HepG2 (cell line): ENCODE measurements around the gene RNF168. TPM values are rescaled to one million over a fixed set of nuclear protein-coding genes. Genes with fewer than 3 reads are reported as not detected.

Experiments used
- ATAC-seq: fragments of 200-7000 bp; cut with Tn5 transposase; 3 replicates; pipeline ENCODE4 v1.9.1; 2020; ENCODE audit warnings: mild to moderate bottlenecking, moderate library complexity
- BruUV-seq: library from RNA; stranded (reverse); fragments of 400-500 nt; replicated peaks from 2 replicates; lab custom pipeline; 2021; lab: Mats Ljungman, UMichigan
- CTCF ChIA-PET: fragments of 300-600 bp; formaldehyde crosslinking; extraction: SDS; loops from one replicate; lab custom pipeline; 2021; ENCODE audit warnings: low total read pairs, inconsistent platforms, low intra/inter-chr PET ratio; lab: Yijun Ruan, JAX
- POLR2A ChIA-PET: fragments of 350-600 bp; sonication (Branson Sonifier 250); formaldehyde crosslinking; loops from one replicate; lab custom pipeline; 2020; ENCODE audit warnings: antibody characterized with exemption, inconsistent platforms; lab: Yijun Ruan, JAX
- DNase-seq: peaks from one replicate; pipeline ENCODE4 v3.0.0-alpha.2; 2015; ENCODE audit warnings: low spot score
- FAIRE-seq: peaks from 3 replicates; lab custom pipeline; 2011; peaks lifted over from hg19 to GRCh38; lab: Jason Lieb, UNC
- H2AFZ ChIP-seq: one replicate; pipeline ENCODE4 v1.6.1; 2011; ENCODE audit warnings: low read length, inconsistent platforms
- H3K27ac ChIP-seq: fragments of 300-600 bp; 3 replicates; pipeline ENCODE4 v1.8.0; 2011; ENCODE audit warnings: mixed run types, mild to moderate bottlenecking, mixed read lengths, low read length, inconsistent platforms; ENCODE audit not compliant: insufficient read depth; ENCODE audit errors: extremely low read length
- H3K27me3 ChIP-seq, 2 experiments: fragments of 200-600 bp in 1 of 2; 2 replicates in 1 of 2; 3 replicates in 1 of 2; pipeline versions ENCODE4 v1.6.0 to v1.8.0; 2011; ENCODE audit warnings: low read length in 2 of 2, mild to moderate bottlenecking in 2 of 2, moderate library complexity in 2 of 2, inconsistent platforms in 1 of 2; ENCODE audit not compliant: insufficient read depth in 2 of 2, control insufficient read depth in 1 of 2
- H3K36me3 ChIP-seq, 2 experiments: fragments of 200-600 bp in 1 of 2; replicated peaks in 1 of 2; 2 replicates in 1 of 2; 3 replicates in 1 of 2; pipeline versions ENCODE4 v1.5.1 to v1.8.0; 2011; ENCODE audit warnings: low read length in 2 of 2, inconsistent platforms in 1 of 2; ENCODE audit not compliant: insufficient read depth in 2 of 2, control insufficient read depth in 1 of 2
- H3K4me1 ChIP-seq: 2 replicates; pipeline ENCODE4 v1.5.1; 2012; ENCODE audit warnings: low read length, inconsistent platforms; ENCODE audit not compliant: insufficient read depth
- H3K4me2 ChIP-seq: 2 replicates; pipeline ENCODE4 v1.6.0; 2011; ENCODE audit warnings: low read depth, low read length, inconsistent platforms
- H3K4me3 ChIP-seq, 3 experiments: fragments of 200-600 bp in 1 of 3; sonication (generic), shearing (Covaris generic) in 1 of 3; replicated peaks in 1 of 3; 2 replicates each; pipeline ENCODE4 v1.5.1; 2011 to 2016; ENCODE audit warnings: low read length in 3 of 3, inconsistent platforms in 2 of 3, low read depth in 2 of 3, mild to moderate bottlenecking in 2 of 3, control low read depth in 1 of 3, mixed read lengths in 1 of 3; ENCODE audit not compliant: insufficient read depth in 1 of 3
- H3K79me2 ChIP-seq: one replicate; pipeline ENCODE4 v1.6.1; 2011; ENCODE audit warnings: low read length, inconsistent platforms; ENCODE audit not compliant: insufficient read depth
- H3K9ac ChIP-seq: 2 replicates; pipeline ENCODE4 v1.6.0; 2011; ENCODE audit warnings: mild to moderate bottlenecking, low read depth, low read length, inconsistent platforms; ENCODE audit not compliant: insufficient read depth
- H3K9me3 ChIP-seq: 2 replicates; pipeline ENCODE4 v1.5.1; 2012; ENCODE audit warnings: mild to moderate bottlenecking, low read length
- H4K20me1 ChIP-seq: 2 replicates; pipeline ENCODE4 v1.6.0; 2011; ENCODE audit warnings: inconsistent platforms, mild to moderate bottlenecking, low read length, moderate library complexity; ENCODE audit not compliant: insufficient read depth
- FOXP4 ChIP-seq: sonication (generic); formaldehyde crosslinking; IDR thresholded peaks from 2 replicates; pipeline ENCODE4 v1.4.0; 2020; ENCODE audit warnings: missing genetic modification reagents
- REXO4 ChIP-seq: sonication (generic); formaldehyde crosslinking; IDR thresholded peaks from 2 replicates; pipeline ENCODE4 v1.8.0; 2022; ENCODE audit warnings: missing genetic modification reagents, mild to moderate bottlenecking, borderline replicate concordance
- SSRP1 ChIP-seq: IDR thresholded peaks from 2 replicates; pipeline ENCODE4 v1.6.1; 2016; ENCODE audit warnings: control low read depth
- ZFY ChIP-seq: sonication (generic); formaldehyde crosslinking; IDR thresholded peaks from 2 replicates; pipeline ENCODE4 v1.4.0; 2020; ENCODE audit warnings: missing genetic modification reagents
- ZNF280D ChIP-seq: sonication (generic); formaldehyde crosslinking; IDR thresholded peaks from 2 replicates; pipeline ENCODE4 v1.5.1; 2020; ENCODE audit warnings: mild to moderate bottlenecking, missing genetic modification reagents
- ZNF530 ChIP-seq: sonication (generic); formaldehyde crosslinking; IDR thresholded peaks from 2 replicates; pipeline ENCODE4 v1.5.0; 2020; ENCODE audit warnings: low read depth, mild to moderate bottlenecking, missing genetic modification reagents
- WGBS: methylation state at CpG from one replicate; pipeline ENCODE4 v1.1.6; 2017; ENCODE audit warnings: low lambda C conversion rate; 5-methylcytosine and 5-hydroxymethylcytosine counted together
- in situ Hi-C: cut with HindIII; loops from 2 replicates; pipeline ENCODE4 v1.10.0; 2017; ENCODE audit warnings: low pct_unique_long_range_greater_than_20kb; ENCODE audit not compliant: extremely low pct_ligation_motif_present
- intact Hi-C: fragments of 100-400 bp; cut with micrococcal nuclease; formaldehyde crosslinking; loops from one replicate; pipeline ENCODE4 v1.10.0; 2022; ENCODE audit not compliant: unreplicated experiment
- polyA plus RNA-seq, 8 experiments: library from polyadenylated mRNA; depleted of rRNA in 3 of 8; stranded (reverse) in 7 of 8; unstranded in 1 of 8; fragments of >200 nt; fragmentation: Illumina TruSeq in 4 of 8; extraction: Trizol in 4 of 8; gene quantifications; 2 replicates each; pipeline versions ENCODE4 v1.2.1 to v1.2.3, GENCODE V29; 2011 to 2016; ENCODE audit warnings: low read depth in 4 of 8, missing spikeins in 1 of 8, mixed read lengths in 1 of 8; ENCODE audit not compliant: insufficient read depth in 1 of 8
- total RNA-seq, 5 experiments: library from RNA; depleted of rRNA; stranded (reverse); fragments of >200 nt; fragmentation: Illumina TruSeq; extraction: Trizol; gene quantifications; 2 replicates each; pipeline ENCODE4 v1.2.3, GENCODE V29; 2016; ENCODE audit warnings: low read depth in 1 of 5
- TF ChIP-seq, protein P1 (sequence below): sonication (generic); formaldehyde crosslinking; IDR thresholded peaks from 2 replicates; pipeline ENCODE4 v1.5.1; 2020; ENCODE audit warnings: mild to moderate bottlenecking, missing genetic modification reagents, moderate library complexity

The RNF168 gene
- total and polyA plus RNA-seq, 2 of the 13 experiments (the other 11 are each of a cell fraction or from before 2014, with no cell fraction given): 3.7 to 22.9 TPM

- TF ChIP-seq ZNF280D (CRISPR knock-in tag) (no peak), SSRP1 (CRISPR knock-in tag) (no peak), FOXP4 (CRISPR knock-in tag) (no peak)
Measured at GRCh38 chr3:196440041-196440537, 63.5 kb downstream of the RNF168 start (continued).

GRCh38 chr3:196432137-196432879 lies 71.3 kb downstream of the RNF168 start, which contains the start of gene UBXN7:
Gene UBXN7, minus strand, starts transcription at chr3:196432427. Its CDS starts 28 bp downstream, at chr3:196432399.
- ATAC-seq (peak; percentile 94), DNase-seq (peak; percentile 84), FAIRE-seq (no peak)
- no TSS peak for BruUV-seq
- peaks cover 23% of the 10 kb centered on the region for H3K4me1 ChIP-seq
- intact Hi-C loops: no loop called here
- 0% methylated on average over 15 of the region's 67 CpGs for WGBS
- no peaks in the 10 kb centered on the region for H3K9me3 ChIP-seq
- no peaks in the 10 kb centered on the region; a peak in 1 of 5 replicates for H3K27me3 ChIP-seq
- peaks cover 6% of the 10 kb centered on the region; the same call in 1 of the 2 replicates for H4K20me1 ChIP-seq
- peak within 1 kb of the TSS; percentile 88 for H2AFZ ChIP-seq
- peaks cover 48% of the 10 kb centered on the region for H3K79me2 ChIP-seq
- peak within 1 kb of the TSS; percentile 87 to 97 (median 90) for H3K4me3 ChIP-seq
- H3K9ac ChIP-seq: peak within 1 kb of the TSS; percentile 82
- peak within 1 kb of the TSS; percentile 87 for H3K4me2 ChIP-seq
- peaks cover 3 to 7% of the 10 kb centered on the region in 2 experiments; a peak in 3 of 5 replicates for H3K36me3 ChIP-seq
- CTCF ChIA-PET: no interaction called here
- in situ Hi-C loops: loop anchor here (10.0 kb wide), 1 partner anchor 188 kb away; no protein-coding TSS in a partner anchor
- POLR2A ChIA-PET: interaction anchor here (0.6 to 1.1 kb wide), 11 partner anchors 8 to 504 kb away, joined by 3 to 10 read pairs (median 4); partner anchors contain the start of gene DYNLT2B
- peak within 1 kb of the TSS; percentile 75 for H3K27ac ChIP-seq
- TF ChIP-seq ZNF530 (CRISPR knock-in tag) (0 out of 2 replicates have a peak, but pooled peaks have one; percentile 84), REXO4 (no peak), ZFY (CRISPR knock-in tag) (peak; percentile 53)
- TF ChIP-seq, protein P1, sequence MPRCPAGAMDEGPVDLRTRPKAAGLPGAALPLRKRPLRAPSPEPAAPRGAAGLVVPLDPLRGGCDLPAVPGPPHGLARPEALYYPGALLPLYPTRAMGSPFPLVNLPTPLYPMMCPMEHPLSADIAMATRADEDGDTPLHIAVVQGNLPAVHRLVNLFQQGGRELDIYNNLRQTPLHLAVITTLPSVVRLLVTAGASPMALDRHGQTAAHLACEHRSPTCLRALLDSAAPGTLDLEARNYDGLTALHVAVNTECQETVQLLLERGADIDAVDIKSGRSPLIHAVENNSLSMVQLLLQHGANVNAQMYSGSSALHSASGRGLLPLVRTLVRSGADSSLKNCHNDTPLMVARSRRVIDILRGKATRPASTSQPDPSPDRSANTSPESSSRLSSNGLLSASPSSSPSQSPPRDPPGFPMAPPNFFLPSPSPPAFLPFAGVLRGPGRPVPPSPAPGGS (CRISPR knock-in tag): peak; percentile 28; the same call in 1 of the 2 replicates
